ENCODE measurements around the gene CHERP.
A peak's percentile ranks its signal among the peaks of the same experiment; 100 is the strongest.

Gene CHERP

GRCh38 chr19:16542910-16543472, 754 bp upstream of the CHERP start:
- DNase-seq: no peak

- DNase-seq: no peak
Observed at GRCh38 chr19:16541526-16542044, 652 bp downstream of the CHERP start.

DNA sequence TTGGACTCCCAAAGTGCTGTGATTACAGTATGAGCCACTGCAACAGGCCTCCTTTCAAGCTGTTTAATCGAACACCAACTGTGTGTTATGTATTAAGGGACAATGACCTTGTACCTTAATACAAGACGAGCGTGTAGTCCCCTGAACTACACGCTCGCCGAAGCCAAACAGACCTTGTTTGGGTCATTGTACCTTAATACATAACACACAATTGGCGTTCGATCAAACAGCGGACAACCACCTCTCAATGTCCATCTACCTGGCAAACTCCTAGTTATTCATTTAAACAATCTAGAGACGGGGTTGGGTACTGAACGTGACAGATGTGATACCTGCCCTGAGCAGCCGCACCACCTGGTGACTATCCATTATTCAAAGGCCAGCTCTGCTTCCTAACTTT, 1.3 kb downstream of the CHERP start:
- no peak for DNase-seq

DNA sequence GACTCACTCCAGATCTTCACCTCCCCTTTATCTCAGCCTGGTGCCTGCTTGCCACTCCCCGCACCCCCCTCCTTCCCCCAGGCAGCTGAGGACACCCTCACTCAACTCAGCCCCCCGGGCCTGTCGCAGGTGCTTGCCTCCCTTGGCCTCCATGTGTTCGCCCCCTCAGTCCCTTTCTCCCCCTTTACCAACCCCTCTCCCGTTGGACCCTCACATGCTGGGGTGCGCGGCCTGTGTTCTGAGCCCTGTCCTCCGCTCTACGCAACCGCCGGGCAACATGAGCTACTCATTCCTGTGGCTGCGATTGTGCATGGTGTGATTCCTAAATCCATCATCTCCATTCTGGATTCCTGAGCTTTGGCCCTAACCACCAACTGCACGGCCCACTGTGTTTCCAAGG, 5.1 kb downstream of the CHERP start:
- no peak for DNase-seq

- no peak for DNase-seq
Observed at GRCh38 chr19:16536130-16536529, 6.1 kb downstream of the CHERP start.

- no peak for DNase-seq
Observed at GRCh38 chr19:16535381-16535780, 6.9 kb downstream of the CHERP start.

DNA sequence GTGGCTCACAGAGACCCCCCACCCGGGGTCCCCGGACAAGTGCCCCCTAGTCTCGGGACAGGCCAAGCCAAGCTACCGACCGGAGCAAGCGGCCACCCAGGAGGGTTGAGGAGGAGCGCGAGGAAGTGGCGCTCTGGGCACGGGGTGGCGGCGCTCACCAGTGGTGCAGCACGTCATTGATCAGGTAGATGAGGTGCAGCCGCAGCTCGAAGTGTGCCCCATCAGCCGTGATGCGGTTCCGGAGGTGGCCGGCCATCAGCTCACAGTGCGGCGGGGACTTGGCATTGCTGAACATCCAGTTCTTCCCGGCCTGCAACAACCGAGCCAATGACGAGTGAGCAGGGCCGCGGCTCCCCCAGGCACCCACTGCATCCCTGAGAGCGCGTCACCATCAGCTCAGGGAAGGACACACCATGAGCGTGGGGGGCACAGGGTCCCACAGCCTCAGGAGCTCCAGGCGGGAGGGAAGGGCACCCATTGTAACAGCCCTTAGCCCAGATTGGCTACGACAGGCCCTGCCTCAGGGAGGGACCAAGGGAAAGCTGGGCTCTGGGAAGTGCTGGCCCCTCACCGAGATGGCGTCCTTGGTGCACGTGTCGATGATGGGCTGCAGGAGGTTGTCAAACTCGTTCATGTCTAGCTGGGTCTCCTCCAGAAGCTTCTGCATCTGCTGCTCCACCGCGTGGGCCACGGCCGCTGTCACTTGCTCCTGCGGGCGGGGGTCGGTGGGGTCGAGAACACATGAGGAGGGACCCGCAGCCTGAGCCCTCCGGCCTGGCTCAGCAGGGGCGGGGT, 9.6 kb downstream of the CHERP start:
- DNase-seq: no peak

DNA sequence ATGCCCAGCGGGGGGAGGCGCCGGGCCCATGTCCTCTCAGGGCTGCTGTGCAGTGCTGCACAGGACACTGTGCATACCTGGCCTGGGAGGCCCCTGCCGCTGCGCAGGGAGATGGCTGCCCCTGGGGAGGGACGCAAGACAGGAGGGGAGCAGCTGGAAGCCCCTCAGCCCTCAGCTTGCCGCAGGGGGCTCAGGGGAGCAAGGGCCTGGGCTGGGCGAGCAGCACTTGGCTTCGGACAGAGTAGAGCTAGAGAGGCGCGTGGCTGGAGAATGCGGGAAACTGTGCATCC, 10.9 kb downstream of the CHERP start:
- no peak for DNase-seq

- DNase-seq: no peak
Observed at GRCh38 chr19:16530540-16531379, 11.5 kb downstream of the CHERP start.

DNA sequence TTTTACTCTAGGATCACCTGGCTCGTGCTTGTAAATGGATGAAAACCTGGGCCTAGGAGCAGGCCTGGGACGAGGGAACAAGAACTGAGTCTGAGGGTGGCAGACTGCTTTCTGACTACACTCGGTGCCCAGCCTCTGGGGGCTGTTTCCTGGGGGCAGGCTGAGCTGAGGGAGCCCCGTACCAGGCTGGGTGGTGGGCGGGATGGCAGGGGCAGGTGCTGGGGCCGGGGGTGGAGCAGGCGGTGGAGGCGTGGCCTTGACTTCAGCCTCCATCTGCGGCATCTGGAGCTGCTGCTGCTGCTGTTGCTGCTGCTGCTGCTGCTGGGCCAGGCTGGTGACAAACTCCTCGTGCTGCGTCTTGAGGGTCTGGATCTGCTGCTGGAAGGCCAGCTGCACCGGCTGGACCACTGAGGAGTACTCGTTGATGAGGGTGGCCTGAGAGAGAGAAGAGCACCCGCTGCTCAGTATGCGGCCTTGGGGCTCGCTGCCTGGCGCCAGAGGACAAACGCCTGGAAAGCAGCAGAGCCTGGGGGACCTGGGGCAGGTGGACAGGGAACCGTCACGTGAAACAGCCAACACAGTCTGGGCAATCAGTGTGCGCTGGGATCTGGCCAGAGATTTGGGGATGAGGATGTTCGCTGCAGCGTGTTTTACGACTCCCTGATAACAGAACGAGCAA, 12.6 kb downstream of the CHERP start:
- no peak for DNase-seq

- peak; percentile 61 for DNase-seq
Observed at GRCh38 chr19:16527971-16528521, 14.2 kb downstream of the CHERP start.

- no peak for DNase-seq
Observed at GRCh38 chr19:16527334-16527935, 14.8 kb downstream of the CHERP start.

- DNase-seq: no peak
Observed at GRCh38 chr19:16525751-16526481, 16.3 kb downstream of the CHERP start.

- DNase-seq: no peak
Observed at GRCh38 chr19:16524991-16525734, 17.1 kb downstream of the CHERP start.

DNA sequence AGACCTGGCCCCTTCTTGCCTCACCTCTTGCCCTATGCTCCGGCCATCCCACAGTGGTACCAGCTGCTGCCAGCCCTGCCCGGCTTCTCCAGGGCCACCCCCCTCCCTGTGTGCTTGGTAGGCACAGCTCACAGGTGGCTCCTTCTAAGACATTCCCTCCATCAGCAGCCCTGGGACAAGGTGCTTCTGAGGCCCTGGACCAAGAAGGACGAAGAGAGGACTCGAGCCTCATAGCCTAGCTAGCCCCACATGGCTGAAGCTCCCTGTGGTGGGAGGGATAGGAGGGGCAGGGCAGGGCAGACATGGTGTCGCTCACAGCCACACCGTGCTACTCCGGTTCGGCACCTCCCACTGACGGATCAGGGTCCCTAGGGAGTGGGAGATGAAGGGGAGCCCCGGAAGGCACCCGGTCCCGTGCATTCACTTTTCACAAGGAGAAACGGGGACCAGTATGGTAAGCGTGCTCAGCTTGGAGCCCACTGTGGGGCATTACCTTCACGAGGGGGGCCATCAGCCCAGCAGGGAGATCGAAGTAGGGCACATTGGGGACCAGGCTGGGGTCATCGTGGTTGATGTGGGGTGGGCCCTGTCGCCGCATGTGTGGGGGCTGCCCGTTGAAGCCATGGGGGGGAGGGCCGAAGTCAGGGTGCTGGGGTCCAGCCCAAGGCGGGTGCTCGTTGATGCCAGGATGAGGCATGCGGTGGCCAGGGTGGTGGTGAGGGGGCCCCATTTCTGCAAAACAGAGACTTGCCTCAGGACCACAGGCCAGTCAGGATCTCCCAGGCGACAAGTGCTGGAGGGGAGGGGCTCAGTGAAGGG, 19.5 kb downstream of the CHERP start:
- no peak for DNase-seq

- DNase-seq: no peak
Observed at GRCh38 chr19:16521715-16522289, 20.4 kb downstream of the CHERP start.

DNA sequence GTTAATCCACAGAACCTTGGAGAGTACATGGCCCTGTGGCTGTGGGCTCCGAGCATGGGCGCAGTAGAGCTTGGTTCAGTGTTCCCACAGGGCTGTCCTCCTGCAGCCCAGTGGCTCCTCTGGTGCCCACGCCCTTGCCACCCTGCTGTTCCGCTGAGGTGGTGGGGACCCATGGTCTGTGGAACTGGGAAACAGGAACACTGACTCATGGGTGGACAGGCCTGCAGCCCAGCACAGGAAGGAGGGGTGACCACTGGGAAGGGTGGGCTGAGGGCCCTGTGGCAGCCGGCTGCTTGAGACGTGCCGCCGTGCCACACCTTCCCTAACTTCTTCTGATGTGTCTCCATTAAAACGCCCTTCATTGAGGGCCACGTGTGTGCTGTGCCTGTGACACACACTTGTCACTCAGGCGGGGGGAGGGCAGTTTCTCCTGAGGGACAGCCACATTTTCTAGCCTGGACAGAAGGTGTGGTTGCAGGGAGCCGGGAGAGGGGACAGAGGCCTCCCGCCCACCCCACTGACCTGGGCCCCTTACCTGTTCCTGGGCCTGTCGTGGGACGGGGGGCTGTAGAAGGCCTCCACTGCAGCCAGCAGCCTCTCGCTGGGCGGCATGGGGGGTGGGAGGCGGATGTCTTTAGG, 21.1 kb downstream of the CHERP start:
- DNase-seq: no peak

- DNase-seq: no peak
Observed at GRCh38 chr19:16520074-16520973, 21.9 kb downstream of the CHERP start.

Measured in CD4-positive, alpha-beta T cell treated with Interleukin-17A for 4 hours (primary cell).